ENCODE measurements around the gene ORAI3. TPM values are rescaled to one million over a fixed set of nuclear protein-coding genes. Genes with fewer than 3 reads are reported as not detected.
A peak's percentile ranks its signal among the peaks of the same experiment; 100 is the strongest.

ORAI3 gene
- total and polyA plus RNA-seq, 2 experiments from 2014 or later, result 31.6 to 36.1 TPM

DNA sequence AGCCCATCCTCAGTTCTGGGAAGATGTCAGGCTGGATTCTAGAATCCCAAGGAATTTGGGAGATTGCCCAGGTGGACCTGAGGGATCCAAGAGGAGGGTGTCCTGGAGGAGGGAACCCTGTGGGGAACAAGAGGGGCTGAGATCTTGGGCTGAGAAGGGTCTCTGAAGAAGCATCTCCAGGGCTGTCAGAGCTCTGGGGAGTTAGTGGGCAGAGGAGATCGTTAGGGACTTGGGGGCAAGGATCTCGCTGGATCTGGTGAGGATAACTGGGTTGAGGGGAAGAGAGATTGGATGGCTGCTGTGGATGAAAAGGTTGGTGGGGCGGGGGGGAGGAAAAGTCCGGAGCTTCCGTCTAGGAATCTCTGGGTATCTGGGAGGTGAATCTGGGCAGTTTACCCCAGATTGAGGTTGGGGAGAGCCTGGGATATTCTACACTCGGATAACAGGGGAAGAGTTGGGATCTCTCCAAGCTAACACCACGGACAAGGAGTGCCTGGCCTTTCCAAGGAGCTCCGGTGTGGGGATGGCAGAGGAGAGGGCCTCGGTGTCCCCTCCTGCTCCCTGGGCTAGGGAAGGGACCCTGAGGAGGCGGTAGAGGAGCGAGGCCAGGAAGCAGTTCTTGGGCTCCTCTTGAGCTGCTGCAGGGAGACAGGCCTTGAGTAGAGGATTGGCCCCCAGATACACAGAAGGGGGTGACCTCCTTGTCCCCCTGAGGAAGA lies 23.8 kb upstream of the ORAI3 start:
- no peaks in the 10 kb centered on the region for H3K9me3 ChIP-seq (ENCODE audit: low read depth)
- no peak overlapping the region for H2AFZ ChIP-seq
- WGBS, 2 experiments (ENCODE audit: low coverage in 1 of 2, low lambda C conversion rate in 2 of 2, missing lambda C conversion rate in 2 of 2), result 70 to 77% methylated on average over 9 to 11 of the region's 11 CpGs
- in situ Hi-C loops (cut with MboI), result no loop called here
- no peaks in the 10 kb centered on the region for H3F3A ChIP-seq (ENCODE audit: insufficient read depth)
- H3K4me3 ChIP-seq, result peak overlapping the region; percentile 91
- H4K20me1 ChIP-seq (ENCODE audit: insufficient read depth), result no peaks in the 10 kb centered on the region
- H3K9ac ChIP-seq, result peak overlapping the region; percentile 61
- peak overlapping the region; percentile 83 for H3K4me2 ChIP-seq (ENCODE audit: unreplicated experiment)
- H3K79me2 ChIP-seq (ENCODE audit: insufficient read depth), result peaks cover 7% of the 10 kb centered on the region
- peak; percentile 24 for DNase-seq
- TF ChIP-seq EZH2 (IDR thresholded peaks at IDR 0.05; ENCODE audit: insufficient read depth, poor library complexity, severe bottlenecking), result no peak
- no peak for TF ChIP-seq EZH2phosphoT487 (IDR thresholded peaks at IDR 0.05; ENCODE audit: insufficient read depth, low read depth)
- no peaks in the 10 kb centered on the region for H3K27me3 ChIP-seq (replicated peaks; ENCODE audit: insufficient read depth)
- H3K9me2 ChIP-seq (ENCODE audit: insufficient read depth), result no peaks in the 10 kb centered on the region
- no peaks in the 10 kb centered on the region for H3K36me3 ChIP-seq (ENCODE audit: low read depth)
- no peak overlapping the region for H3K27ac ChIP-seq
- H3K4me1 ChIP-seq (ENCODE audit: insufficient read depth), result peaks cover 7% of the 10 kb centered on the region; the same call in 1 of the 2 replicates

DNA sequence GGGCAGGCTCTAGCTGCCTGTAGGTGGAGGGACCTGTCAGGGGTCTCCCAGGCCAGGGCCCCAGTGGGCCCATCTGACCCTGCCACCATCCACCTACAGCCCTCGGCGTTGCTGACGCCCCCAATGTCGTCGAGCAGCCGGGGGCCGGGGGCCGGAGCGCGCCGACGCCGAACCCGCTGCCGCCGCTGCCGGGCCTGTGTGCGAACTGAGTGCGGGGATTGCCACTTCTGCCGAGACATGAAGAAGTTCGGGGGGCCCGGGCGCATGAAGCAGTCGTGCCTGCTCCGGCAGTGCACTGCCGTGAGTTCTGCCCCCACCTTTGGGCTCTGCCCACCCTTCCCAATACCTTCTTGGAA lies 23.3 kb upstream of the ORAI3 start:
- no peak overlapping the region for H3K9ac ChIP-seq
- DNase-seq, result no peak
- no peak overlapping the region for H2AFZ ChIP-seq
- H4K20me1 ChIP-seq (ENCODE audit: insufficient read depth), result no peaks in the 10 kb centered on the region
- H3K27me3 ChIP-seq (replicated peaks; ENCODE audit: insufficient read depth), result no peaks in the 10 kb centered on the region
- H3K9me3 ChIP-seq (ENCODE audit: low read depth), result no peaks in the 10 kb centered on the region
- no peak for TF ChIP-seq EZH2 (IDR thresholded peaks at IDR 0.05; ENCODE audit: insufficient read depth, poor library complexity, severe bottlenecking)
- TF ChIP-seq EZH2phosphoT487 (IDR thresholded peaks at IDR 0.05; ENCODE audit: insufficient read depth, low read depth), result no peak
- peaks cover 7% of the 10 kb centered on the region; the same call in 1 of the 2 replicates for H3K4me1 ChIP-seq (ENCODE audit: insufficient read depth)
- H3K4me2 ChIP-seq (ENCODE audit: unreplicated experiment), result no peak overlapping the region
- H3K27ac ChIP-seq, result no peak overlapping the region
- WGBS, 2 experiments (ENCODE audit: low coverage in 1 of 2, low lambda C conversion rate in 2 of 2, missing lambda C conversion rate in 2 of 2), result 92 to 93% methylated on average over 26 of the region's 26 CpGs
- H3K79me2 ChIP-seq (ENCODE audit: insufficient read depth), result peaks cover 7% of the 10 kb centered on the region
- no peaks in the 10 kb centered on the region for H3K36me3 ChIP-seq (ENCODE audit: low read depth)
- in situ Hi-C loops (cut with MboI), result no loop called here
- no peaks in the 10 kb centered on the region for H3K9me2 ChIP-seq (ENCODE audit: insufficient read depth)
- no peaks in the 10 kb centered on the region for H3F3A ChIP-seq (ENCODE audit: insufficient read depth)
- no peak overlapping the region for H3K4me3 ChIP-seq

DNA sequence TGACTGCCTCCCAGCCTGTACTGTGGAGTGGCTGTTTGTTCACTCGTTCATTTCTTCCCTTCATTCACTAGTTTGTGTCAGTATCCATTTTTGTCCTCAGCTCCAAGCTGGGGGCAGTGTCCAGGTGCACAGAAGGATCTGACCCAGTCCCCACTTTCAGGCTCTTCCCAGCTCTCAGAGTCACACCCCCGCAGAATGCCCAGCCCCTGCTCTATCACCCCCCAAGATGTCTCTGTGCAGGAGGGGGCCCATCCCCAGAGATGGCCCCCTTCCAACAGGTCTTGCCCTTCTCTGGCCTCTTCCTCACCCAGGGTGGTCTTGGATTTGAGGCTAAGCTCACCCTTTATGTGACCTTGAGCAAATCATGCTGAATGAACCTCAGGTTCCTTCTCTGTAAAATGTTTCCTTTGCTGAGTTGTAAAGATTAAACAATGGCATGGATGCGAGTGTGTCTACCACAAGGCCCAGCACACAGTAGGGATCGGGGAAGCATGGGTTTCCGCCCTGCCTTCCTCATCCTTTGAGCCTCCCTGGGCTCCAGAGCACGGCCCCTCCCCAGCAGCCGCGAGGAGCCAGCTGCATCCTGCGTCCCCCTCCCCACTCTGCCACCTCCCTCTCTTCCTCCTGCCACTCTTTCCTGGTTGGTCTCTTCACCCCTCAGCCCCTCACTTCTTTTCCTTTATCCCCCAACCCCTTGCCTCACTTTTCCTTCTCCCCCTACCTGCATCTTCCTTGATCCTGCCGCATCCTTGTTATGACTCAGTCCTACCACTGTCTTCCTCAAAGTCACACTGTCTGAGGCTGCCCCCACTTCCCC lies 22.7 kb upstream of the ORAI3 start:
- H3K27ac ChIP-seq, result no peak overlapping the region
- no peak overlapping the region for H3K4me2 ChIP-seq (ENCODE audit: unreplicated experiment)
- no peaks in the 10 kb centered on the region for H3K9me2 ChIP-seq (ENCODE audit: insufficient read depth)
- DNase-seq, result no peak
- no peaks in the 10 kb centered on the region for H4K20me1 ChIP-seq (ENCODE audit: insufficient read depth)
- no peaks in the 10 kb centered on the region for H3K9me3 ChIP-seq (ENCODE audit: low read depth)
- no peaks in the 10 kb centered on the region for H3K36me3 ChIP-seq (ENCODE audit: low read depth)
- H3K4me1 ChIP-seq (ENCODE audit: insufficient read depth), result peaks cover 7% of the 10 kb centered on the region; the same call in 1 of the 2 replicates
- no peak overlapping the region for H3K9ac ChIP-seq
- in situ Hi-C loops (cut with MboI), result no loop called here
- H2AFZ ChIP-seq, result no peak overlapping the region
- H3K79me2 ChIP-seq (ENCODE audit: insufficient read depth), result peaks cover 7% of the 10 kb centered on the region
- H3F3A ChIP-seq (ENCODE audit: insufficient read depth), result no peaks in the 10 kb centered on the region
- no peaks in the 10 kb centered on the region for H3K27me3 ChIP-seq (replicated peaks; ENCODE audit: insufficient read depth)
- 71 to 87% methylated on average over 6 to 10 of the region's 10 CpGs for WGBS, 2 experiments (ENCODE audit: low coverage in 1 of 2, low lambda C conversion rate in 2 of 2, missing lambda C conversion rate in 2 of 2)
- H3K4me3 ChIP-seq, result no peak overlapping the region
- TF ChIP-seq EZH2 (IDR thresholded peaks at IDR 0.05; ENCODE audit: insufficient read depth, poor library complexity, severe bottlenecking), result no peak

DNA sequence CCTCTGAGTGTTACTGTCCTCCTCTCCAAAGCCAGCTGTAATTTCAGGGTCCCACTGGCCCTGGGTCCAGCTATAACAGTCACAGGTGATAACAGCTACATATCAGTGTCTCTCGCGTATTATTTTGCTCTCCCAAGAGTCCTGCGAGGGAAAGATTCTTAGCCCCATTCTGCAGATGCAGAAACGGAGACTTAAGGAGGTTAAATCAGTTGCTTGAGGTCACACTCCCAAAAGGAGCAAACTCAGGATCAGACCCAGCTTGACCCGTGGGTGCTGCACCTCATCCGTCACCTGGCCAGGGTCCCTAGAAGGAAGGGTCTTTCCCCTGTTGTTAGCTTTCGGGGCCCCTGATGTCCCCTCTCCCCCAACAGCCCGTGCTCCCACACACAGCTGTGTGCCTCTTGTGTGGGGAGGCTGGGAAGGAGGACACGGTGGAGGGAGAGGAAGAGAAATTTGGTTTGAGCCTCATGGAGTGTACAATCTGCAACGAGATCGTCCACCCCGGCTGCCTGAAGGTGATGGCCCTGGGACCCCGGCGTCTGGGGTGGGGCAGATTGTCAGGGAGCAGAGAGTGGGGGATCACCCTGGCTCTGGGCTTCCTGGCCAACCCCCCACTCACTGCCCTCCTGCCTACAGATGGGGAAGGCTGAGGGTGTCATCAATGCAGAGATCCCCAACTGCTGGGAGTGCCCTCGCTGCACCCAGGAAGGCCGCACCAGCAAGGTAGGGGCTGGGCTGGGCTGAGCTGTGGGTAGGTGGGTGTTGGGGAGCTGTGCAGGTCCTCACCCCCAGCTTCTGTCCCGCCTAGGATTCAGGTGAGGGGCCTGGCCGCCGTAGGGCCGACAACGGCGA lies 21.7 kb upstream of the ORAI3 start:
- DNase-seq, result no peak
- H3K79me2 ChIP-seq (ENCODE audit: insufficient read depth), result peaks cover 7% of the 10 kb centered on the region
- in situ Hi-C loops (cut with MboI), result no loop called here
- H3K9me2 ChIP-seq (ENCODE audit: insufficient read depth), result no peaks in the 10 kb centered on the region
- H2AFZ ChIP-seq, result no peak overlapping the region
- WGBS, 2 experiments (ENCODE audit: low coverage in 1 of 2, low lambda C conversion rate in 2 of 2, missing lambda C conversion rate in 2 of 2), result 97 to 98% methylated on average over 16 to 22 of the region's 22 CpGs
- no peaks in the 10 kb centered on the region for H3K9me3 ChIP-seq (ENCODE audit: low read depth)
- H3K4me3 ChIP-seq, result no peak overlapping the region
- TF ChIP-seq EZH2 (IDR thresholded peaks at IDR 0.05; ENCODE audit: insufficient read depth, poor library complexity, severe bottlenecking) (no peak), EZH2phosphoT487 (IDR thresholded peaks at IDR 0.05; ENCODE audit: insufficient read depth, low read depth) (no peak)
- H3K27ac ChIP-seq, result no peak overlapping the region
- H3F3A ChIP-seq (ENCODE audit: insufficient read depth), result no peaks in the 10 kb centered on the region
- H3K4me2 ChIP-seq (ENCODE audit: unreplicated experiment), result no peak overlapping the region
- H3K27me3 ChIP-seq (replicated peaks; ENCODE audit: insufficient read depth), result no peaks in the 10 kb centered on the region
- peaks cover 4% of the 10 kb centered on the region; the same call in 1 of the 2 replicates for H3K4me1 ChIP-seq (ENCODE audit: insufficient read depth)
- H3K36me3 ChIP-seq (ENCODE audit: low read depth), result no peaks in the 10 kb centered on the region
- no peak overlapping the region for H3K9ac ChIP-seq
- H4K20me1 ChIP-seq (ENCODE audit: insufficient read depth), result no peaks in the 10 kb centered on the region

Data from GM23248 (cell line).